MCF 10A (cell line): Measurements from ENCODE around the gene MTA2. TPM values are rescaled to one million over a fixed set of nuclear protein-coding genes. Genes with fewer than 3 reads are reported as not detected.
A peak's percentile ranks its signal among the peaks of the same experiment; 100 is the strongest.
"Not testable (repeated sequence)": the region's sequence is repeated elsewhere in the genome, so short reads cannot be mapped to it uniquely, and the experiment has no call there.

Experiments used
- Bru-seq: library from RNA; stranded (reverse); fragments of 400-500 nt; gene quantifications from one replicate; lab custom pipeline; 2021; lab: Mats Ljungman, UMichigan
- BruChase-seq, 2 experiments: library from RNA; stranded (reverse); fragments of 400-500 nt; gene quantifications; one replicate each; lab custom pipeline; 2021; lab: Mats Ljungman, UMichigan
- BruUV-seq: library from RNA; stranded (reverse); fragments of 400-500 nt; replicated peaks from 2 replicates; lab custom pipeline; 2021; lab: Mats Ljungman, UMichigan
- CTCF ChIA-PET: fragments of 300-600 bp; sonication (Branson Sonifier 250); formaldehyde crosslinking; extraction: SDS; loops from one replicate; lab custom pipeline; 2021; ENCODE audit warnings: antibody characterized with exemption, inconsistent platforms; lab: Yijun Ruan, JAX
- POLR2A ChIA-PET: fragments of 300-600, 350-650 bp; sonication (Branson Sonifier 250); formaldehyde crosslinking; extraction: SDS; loops from one replicate; lab custom pipeline; 2020; ENCODE audit warnings: antibody characterized with exemption, inconsistent platforms; lab: Yijun Ruan, JAX
- DNase-seq: peaks from one replicate; pipeline ENCODE4 v3.0.0-alpha.2; 2018; ENCODE audit not compliant: unreplicated experiment
- H3K27ac Mint-ChIP-seq: one replicate; pipeline ENCODE4 v1.8.0; 2022; ENCODE audit warnings: mild to moderate bottlenecking, low read depth, mixed read lengths; ENCODE audit not compliant: unreplicated experiment
- H3K27me3 Mint-ChIP-seq: one replicate; pipeline ENCODE4 v1.8.0; 2022; ENCODE audit warnings: mixed read lengths; ENCODE audit not compliant: insufficient read depth, unreplicated experiment
- H3K36me3 Mint-ChIP-seq: one replicate; pipeline ENCODE4 v1.8.0; 2022; ENCODE audit warnings: mild to moderate bottlenecking, moderate library complexity, mixed read lengths; ENCODE audit not compliant: insufficient read depth, unreplicated experiment
- H3K4me1 Mint-ChIP-seq: one replicate; pipeline ENCODE4 v1.8.0; 2022; ENCODE audit warnings: mixed read lengths; ENCODE audit not compliant: insufficient read depth, unreplicated experiment
- H3K4me3 Mint-ChIP-seq: one replicate; pipeline ENCODE4 v1.8.0; 2022; ENCODE audit warnings: mild to moderate bottlenecking, moderate library complexity, mixed read lengths; ENCODE audit not compliant: unreplicated experiment
- H3K9me3 Mint-ChIP-seq: one replicate; pipeline ENCODE4 v1.8.0; 2022; ENCODE audit warnings: mixed read lengths; ENCODE audit not compliant: unreplicated experiment
- CTCF ChIP-seq: fragments of 200-600 bp; IDR thresholded peaks from one replicate; pipeline ENCODE4 v1.8.0; 2022; ENCODE audit warnings: antibody characterized with exemption, mild to moderate bottlenecking; ENCODE audit not compliant: unreplicated experiment
- intact Hi-C: fragments of 100-400 bp; cut with micrococcal nuclease; formaldehyde crosslinking; loops from 2 replicates; pipeline ENCODE4 v1.14.1; 2022
- long read RNA-seq: library from polyadenylated mRNA; stranded (forward); transcript quantifications from one replicate; pipeline ENCODE4 v2.0.0, GENCODE V29; 2022
- total RNA-seq: library from RNA; stranded (reverse); gene quantifications from 2 replicates; pipeline ENCODE4 v1.2.3, GENCODE V29; 2022

Gene MTA2
- 139 and 176 TPM in 2 replicates for total RNA-seq
- percentile 86 among the genes with signal in this experiment for Bru-seq, nascent RNA
- percentile 97 among the genes with signal in this experiment for BruChase-seq, experiment 1, labeled RNA remaining after a 6-hour chase
- percentile 95 among the genes with signal in this experiment for BruChase-seq, experiment 2, labeled RNA remaining after a 2-hour chase
- long read RNA-seq, transcript MTA2-204 (18 exons, 2,265 nt): minor isoform, 5 of 67 reads
- long read RNA-seq, transcript MTA2-201 (18 exons, 3,058 nt): major isoform, 50 of 67 reads
- long read RNA-seq, partial matches to known transcripts: 8 of 67 reads
- long read RNA-seq, other reads (novel, unspliced or antisense): 4 of 67 reads

GRCh38 chr11:62601372-62602140 lies at the start of gene MTA2:
Gene MTA2 (minus strand): TSS chr11:62601865. CDS start chr11:62601450, 415 bp downstream.
- Mint-ChIP-seq H3K9me3 (no peaks in the 10 kb centered on the region), H3K36me3 (peaks cover 70% of the 10 kb centered on the region), H3K27me3 (no peaks in the 10 kb centered on the region), H3K27ac (peak within 1 kb of the TSS; percentile 96), H3K4me3 (peak within 1 kb of the TSS; percentile 86), H3K4me1 (peaks cover 38% of the 10 kb centered on the region)
- POLR2A ChIA-PET: interaction anchor here (0.6 to 5.2 kb wide), 26 partner anchors 10 to 1577 kb away, joined by 3 to 152 read pairs (median 7); partner anchors contain the start of genes AHNAK, B3GAT3, C11orf98 and CSKMT
- no peak for TF ChIP-seq CTCF
- peak; percentile 98 for DNase-seq
- intact Hi-C loops: no loop called here
- CTCF ChIA-PET: interaction anchor here (0.6 to 0.8 kb wide), 3 partner anchors 10 to 1753 kb away, joined by 3 to 4 read pairs (median 4); no protein-coding TSS in a partner anchor
- BruUV-seq: no TSS peak

GRCh38 chr11:62650283-62650682 lies 48.6 kb upstream of the MTA2 start:
- ChIA-PET POLR2A (interaction anchor here (1.0 to 7.1 kb wide), 7 partner anchors 16 to 156 kb away, joined by 3 to 98 read pairs (median 4); partner anchors contain the start of genes B3GAT3, C11orf98, CSKMT and LBHD1), CTCF (interaction anchor here (0.6 to 1.1 kb wide), 3 partner anchors 20 to 44 kb away, joined by 3 to 4 read pairs (median 3); no protein-coding TSS in a partner anchor)
- BruUV-seq, H3K27me3 Mint-ChIP-seq, H3K4me3 Mint-ChIP-seq, DNase-seq, intact Hi-C loops, H3K9me3 Mint-ChIP-seq: not testable (repeated sequence)
- Mint-ChIP-seq H3K27ac (peak overlapping the region; percentile 27), H3K4me1 (peaks cover 14% of the 10 kb centered on the region), H3K36me3 (peaks cover 30% of the 10 kb centered on the region)

GRCh38 chr11:62649486-62649885 lies 47.8 kb upstream of the MTA2 start:
- Mint-ChIP-seq H3K36me3 (peaks cover 30% of the 10 kb centered on the region), H3K9me3 (no peaks in the 10 kb centered on the region), H3K4me3 (no peak overlapping the region), H3K27me3 (no peaks in the 10 kb centered on the region), H3K4me1 (peaks cover 14% of the 10 kb centered on the region), H3K27ac (no peak overlapping the region)
- no peak for TF ChIP-seq CTCF
- no peak for DNase-seq
- ChIA-PET POLR2A (interaction anchor here (0.6 to 7.1 kb wide), 9 partner anchors 14 to 78 kb away, joined by 3 to 98 read pairs (median 4); partner anchors contain the start of genes B3GAT3, C11orf98, CSKMT and EEF1G), CTCF (interaction anchor here (1.2 kb wide), 1 partner anchor 57 kb away, joined by 6 read pairs; the partner anchor contains the start of gene TUT1)
- no TSS peak for BruUV-seq
- intact Hi-C loops: loop anchor here (5.0 kb wide), 1 partner anchor 37 kb away; the partner anchor contains the start of genes EML3 and ROM1

- Mint-ChIP-seq H3K36me3 (peaks cover 35% of the 10 kb centered on the region), H3K9me3 (no peaks in the 10 kb centered on the region), H3K27me3 (no peaks in the 10 kb centered on the region), H3K27ac (no peak overlapping the region), H3K4me3 (no peak overlapping the region), H3K4me1 (peaks cover 14% of the 10 kb centered on the region)
- intact Hi-C loops: loop anchor here (5.0 kb wide), 1 partner anchor 37 kb away; the partner anchor contains the start of genes EML3 and ROM1
- CTCF ChIA-PET: interaction anchor here (0.5 to 1.2 kb wide), 4 partner anchors 15 to 588 kb away, joined by 3 to 6 read pairs (median 4); partner anchors contain the start of genes B3GAT3 and TUT1
- no TSS peak for BruUV-seq
- POLR2A ChIA-PET: interaction anchor here (0.6 to 7.1 kb wide), 6 partner anchors 13 to 78 kb away, joined by 3 to 98 read pairs (median 5); partner anchors contain the start of genes B3GAT3, C11orf98, CSKMT and EEF1G
- no peak for TF ChIP-seq CTCF
- no peak for DNase-seq
These were observed 47.3 kb upstream of the MTA2 start for GRCh38 chr11:62648967-62649364.
